Ovary (tissue), 9 donors: Measurements from ENCODE around the gene GPR17. TPM values are rescaled to one million over a fixed set of nuclear protein-coding genes. Genes with fewer than 3 reads are reported as not detected.

Experiments
- DNase-seq, 5 donors: peaks; one replicate each; pipeline ENCODE4 v3.0.0-alpha.2; 2019 to 2020
- H3K27ac ChIP-seq, 2 donors: fragments of 200-600 bp; one replicate each; pipeline versions ENCODE4 v1.5.1 to v1.8.0; 2019 to 2022
- H3K27me3 ChIP-seq: fragments of 200-600 bp; one replicate; pipeline ENCODE4 v1.8.0; 2022
- H3K36me3 ChIP-seq: fragments of 200-600 bp; sonication (generic); one replicate; pipeline ENCODE4 v1.5.1; 2019
- H3K4me1 ChIP-seq: one replicate; pipeline ENCODE4 v1.8.1; 2013; ENCODE audit warnings: mild to moderate bottlenecking, moderate library complexity; ENCODE audit not compliant: insufficient read depth
- H3K4me3 ChIP-seq: fragments of 200-600 bp; sonication (generic); one replicate; pipeline ENCODE4 v1.5.1; 2017
- H3K9me3 ChIP-seq, 2 donors: fragments of 200-600 bp in 1 of 2; sonication (generic) in 1 of 2; one replicate each; pipeline versions ENCODE4 v1.5.1 to v1.8.1; 2013 to 2019; ENCODE audit warnings: mild to moderate bottlenecking in 1 of 2, moderate library complexity in 1 of 2
- CTCF ChIP-seq, 3 donors: fragments of 450-650 bp in 2 of 3; fragments of 200-600 bp in 1 of 3; IDR thresholded peaks; one replicate each; pipeline versions ENCODE4 v1.5.1 to v1.8.0; 2016 to 2022; ENCODE audit warnings: antibody characterized with exemption in 3 of 3, mild to moderate bottlenecking in 1 of 3
- EP300 ChIP-seq: sonication (generic); formaldehyde crosslinking; IDR thresholded peaks from one replicate; pipeline ENCODE4 v1.6.1; 2017; ENCODE audit warnings: antibody characterized with exemption
- POLR2A ChIP-seq: fragments of 450-650 bp; IDR thresholded peaks from one replicate; pipeline ENCODE4 v1.6.1; 2017; ENCODE audit warnings: antibody characterized with exemption, mild to moderate bottlenecking, moderate library complexity
- WGBS, 3 donors: extraction: QIAGEN DNeasy Blood & Tissue Kit in 1 of 3; methylation state at CpG; one replicate each; pipeline versions ENCODE4 v1.1.5 to v1.1.7; 2013 to 2017; 5-methylcytosine and 5-hydroxymethylcytosine counted together
- intact Hi-C, 4 donors: fragments of 100-400 bp; cut with DNase I; formaldehyde crosslinking; loops; one replicate each; pipeline versions ENCODE4 v1.11.0 to v1.15.1; 2022 to 2023
- polyA plus RNA-seq, 2 donors: library from polyadenylated mRNA; stranded (reverse); fragments of 200-250 nt in 1 of 2; fragments of 350-450 nt in 1 of 2; fragmentation: Illumina TruSeq in 1 of 2; extraction: RNeasy Lipid Tissue Mini Kit (QIAGEN cat#74804) in 1 of 2; gene quantifications; one replicate each; pipeline ENCODE4 v1.2.3, GENCODE V29; 2013 to 2014
- total RNA-seq, 7 donors: library from RNA; depleted of rRNA in 2 of 7; stranded (reverse); fragments of >200 nt in 2 of 7; fragmentation: NEBNext Ultra II Directional in 3 of 7; extraction: Animal tissue kit (Norgen Biotek cat#: 25700) in 3 of 7; gene quantifications; one replicate each; pipeline versions ENCODE4 v1.1.0 to v1.2.4, GENCODE V29; 2016 to 2023
- donor health status: DM: no; HTN: no; CAD: no; lungs with moderate emphysema.
- donor health status: DM: no; HTN: no; CAD: no.
- donor health status: Bipolar disorder and iron deficiency.
- donor health status: DM: yes; HTN: yes; CAD: no.
- donor health status: DM: no; HTN: no; CAD: no.
- donor health status: DM: yes; HTN: yes; CAD: no.

Gene GPR17
- total and polyA plus RNA-seq, 9 donors, result 0.18 TPM; not detected in 8

DNA sequence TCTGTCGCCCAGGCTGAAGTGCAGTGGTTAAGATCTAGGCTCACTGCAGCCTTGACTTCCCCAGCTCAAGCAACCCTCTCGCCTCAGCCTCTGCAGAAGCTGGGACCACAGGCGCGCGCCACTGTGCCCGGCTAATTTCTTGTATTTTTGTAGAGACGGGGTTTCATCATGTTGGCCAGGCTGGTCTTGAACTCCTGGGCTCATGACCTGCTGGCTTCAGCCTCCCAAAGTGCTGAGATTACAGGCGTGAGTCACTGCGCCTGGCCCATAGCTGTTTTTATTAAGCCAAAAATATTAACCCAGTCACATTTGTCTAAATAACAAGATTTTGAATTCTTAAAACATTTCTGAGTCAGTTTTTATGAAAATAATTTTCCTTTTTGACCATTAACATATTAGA lies 49.0 kb downstream of the GPR17 start:
- intact Hi-C loops, result no loop called here
- peak in 2 of 5 donors; percentile 46 to 59 for DNase-seq
- no peak overlapping the region for H3K4me3 ChIP-seq

GRCh38 chr2:127695491-127696472 lies 49.8 kb downstream of the GPR17 start:
- peak overlapping the region; percentile 33 for H3K4me3 ChIP-seq
- no peaks in the 10 kb centered on the region for H3K9me3 ChIP-seq
- no peaks in the 10 kb centered on the region for H3K27me3 ChIP-seq
- H3K36me3 ChIP-seq, result no peaks in the 10 kb centered on the region
- peaks cover 4% of the 10 kb centered on the region for H3K4me1 ChIP-seq
- TF ChIP-seq CTCF (IDR thresholded peaks at IDR 0.05), result peak in 1 of 3 donors; percentile 9
- TF ChIP-seq POLR2A, result no peak
- no peak for TF ChIP-seq EP300
- peak in 3 of 5 donors; percentile 49 to 64 (median 53) for DNase-seq
- intact Hi-C loops, result no loop called here
- 30 to 44% (median 39%) methylated on average over 51 to 52 of the region's 52 CpGs for WGBS, 3 donors
- H3K27ac ChIP-seq, result no peak overlapping the region

More for the DNA sequence above, 49.0 kb downstream of the GPR17 start:
- no peak overlapping the region for H3K27ac ChIP-seq
- no peaks in the 10 kb centered on the region for H3K27me3 ChIP-seq
- H3K4me1 ChIP-seq, result peaks cover 1% of the 10 kb centered on the region
- no peaks in the 10 kb centered on the region for H3K9me3 ChIP-seq
- no peaks in the 10 kb centered on the region for H3K36me3 ChIP-seq
- no peak for TF ChIP-seq POLR2A
- TF ChIP-seq CTCF (IDR thresholded peaks at IDR 0.05), result no peak
- no peak for TF ChIP-seq EP300
- 33 to 49% (median 45%) methylated on average over 9 of the region's 9 CpGs for WGBS, 3 donors

DNA sequence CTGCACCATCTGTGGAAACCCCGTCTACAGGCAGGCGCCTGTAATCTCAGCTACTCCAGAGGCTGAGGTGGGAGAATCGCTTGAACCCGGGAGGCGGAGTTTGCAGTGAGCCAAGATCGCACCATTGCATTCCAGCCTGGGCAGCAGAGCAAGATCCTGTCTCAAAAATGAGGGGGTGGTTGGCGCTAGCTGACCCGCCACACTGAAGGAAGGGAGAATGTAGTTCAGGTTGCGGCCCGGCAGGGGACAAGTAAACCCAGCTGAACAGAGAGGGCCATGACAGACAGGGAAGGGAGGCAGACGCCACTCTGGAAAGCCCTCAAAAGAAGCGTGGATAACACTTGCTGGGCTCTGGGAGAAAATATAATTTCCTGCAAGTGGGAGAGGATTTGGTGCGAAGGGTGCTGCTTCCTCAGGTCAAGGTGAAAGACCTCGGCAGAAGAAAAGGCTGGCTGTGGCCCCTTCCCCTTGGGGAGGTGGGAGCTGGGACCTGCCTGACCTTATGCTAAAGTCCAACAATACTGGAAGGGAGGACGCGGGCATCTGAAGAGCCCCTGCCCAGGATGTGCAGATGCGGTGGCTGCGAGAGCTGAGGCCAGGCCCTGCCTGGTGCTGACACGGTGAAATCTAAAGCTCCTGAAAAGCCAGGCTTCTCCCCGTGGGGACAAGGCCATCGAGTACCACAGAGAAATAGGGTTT lies 51.7 kb downstream of the GPR17 start:
- H3K9me3 ChIP-seq, result no peaks in the 10 kb centered on the region
- intact Hi-C loops, result no loop called here
- H3K27me3 ChIP-seq, result no peaks in the 10 kb centered on the region
- WGBS, 3 donors, result 89 to 94% (median 92%) methylated on average over 21 of the region's 21 CpGs
- no peak for TF ChIP-seq EP300
- no peak for TF ChIP-seq POLR2A
- no peak for TF ChIP-seq CTCF (IDR thresholded peaks at IDR 0.05)
- H3K4me3 ChIP-seq, result no peak overlapping the region
- H3K36me3 ChIP-seq, result no peaks in the 10 kb centered on the region
- DNase-seq, result no peak
- no peak overlapping the region for H3K27ac ChIP-seq
- H3K4me1 ChIP-seq, result peaks cover 4% of the 10 kb centered on the region

- Histone ChIP-seq H3K36me3 (no peaks in the 10 kb centered on the region), H3K27ac (no peak overlapping the region), H3K27me3 (no peaks in the 10 kb centered on the region), H3K4me1 (peaks cover 4% of the 10 kb centered on the region), H3K9me3 (no peaks in the 10 kb centered on the region), H3K4me3 (no peak overlapping the region)
- 92 to 95% (median 93%) methylated on average over 27 of the region's 27 CpGs for WGBS, 3 donors
- no peak for DNase-seq
- intact Hi-C loops, result no loop called here
- TF ChIP-seq CTCF (IDR thresholded peaks at IDR 0.05), result no peak
- no peak for TF ChIP-seq POLR2A
- no peak for TF ChIP-seq EP300
Observed at GRCh38 chr2:127698553-127699355, 52.8 kb downstream of the GPR17 start.
